GM23338 (cell line): ENCODE data around the gene ABHD17B. TPM values are rescaled to one million over a fixed set of nuclear protein-coding genes. Genes with fewer than 3 reads are reported as not detected.

Experiments
- ATAC-seq: fragments of 200-7000 bp; cut with Tn5 transposase; 3 replicates; pipeline ENCODE4 v1.9.1; 2020
- DNase-seq: peaks from one replicate; pipeline ENCODE4 v3.0.0-alpha.2; 2015; ENCODE audit warnings: low spot score
- H2AFZ ChIP-seq: fragments of 200-600 bp; sonication (generic); 2 replicates; pipeline ENCODE4 v1.8.0; 2016; ENCODE audit warnings: antibody characterized with exemption, mild to moderate bottlenecking, moderate library complexity
- H3F3A ChIP-seq: fragments of 200-600 bp; sonication (generic); replicated peaks from 2 replicates; pipeline ENCODE4 v1.8.0; 2017; ENCODE audit warnings: antibody characterized with exemption, mixed run types, low read depth
- H3K27ac ChIP-seq: fragments of 200-600 bp; sonication (generic); 2 replicates; pipeline ENCODE4 v1.6.1; 2016; ENCODE audit warnings: low read depth
- H3K27me3 ChIP-seq: fragments of 200-600 bp; sonication (generic); 2 replicates; pipeline ENCODE4 v1.8.0; 2016; ENCODE audit warnings: mild to moderate bottlenecking, mixed run types, moderate library complexity; ENCODE audit not compliant: insufficient read depth
- H3K36me3 ChIP-seq: fragments of 200-600 bp; sonication (generic); 2 replicates; pipeline ENCODE4 v1.8.0; 2016; ENCODE audit warnings: mild to moderate bottlenecking; ENCODE audit not compliant: insufficient read depth
- H3K4me1 ChIP-seq: fragments of 200-600 bp; sonication (generic); 2 replicates; pipeline ENCODE4 v1.8.0; 2016; ENCODE audit warnings: mild to moderate bottlenecking, moderate library complexity; ENCODE audit not compliant: insufficient read depth
- H3K4me2 ChIP-seq: fragments of 200-600 bp; sonication (generic); 2 replicates; pipeline ENCODE4 v1.7.1; 2017; ENCODE audit warnings: mixed run types
- H3K4me3 ChIP-seq: fragments of 200-600 bp; sonication (generic); 2 replicates; pipeline ENCODE4 v1.6.1; 2016; ENCODE audit warnings: mixed run types
- H3K79me2 ChIP-seq: fragments of 200-600 bp; sonication (generic); replicated peaks from 2 replicates; pipeline ENCODE4 v1.8.0; 2017; ENCODE audit warnings: mild to moderate bottlenecking; ENCODE audit not compliant: insufficient read depth
- H3K9me2 ChIP-seq: fragments of 200-600 bp; sonication (generic); 2 replicates; pipeline ENCODE4 v1.8.0; 2017; ENCODE audit not compliant: insufficient read depth
- H4K20me1 ChIP-seq: fragments of 200-600 bp; sonication (generic); replicated peaks from 2 replicates; pipeline ENCODE4 v1.8.0; 2017; ENCODE audit warnings: mild to moderate bottlenecking; ENCODE audit not compliant: insufficient read depth
- H3K27ac Mint-ChIP-seq: 2 replicates; pipeline ENCODE4 v1.8.0; 2020; ENCODE audit warnings: inconsistent platforms, mild to moderate bottlenecking, moderate library complexity, mixed read lengths
- H3K27me3 Mint-ChIP-seq: 3 replicates; pipeline ENCODE4 v1.8.0; 2022; ENCODE audit warnings: low read depth, mild to moderate bottlenecking, moderate library complexity, mixed read lengths, inconsistent platforms; ENCODE audit not compliant: insufficient read depth, poor library complexity
- H3K36me3 Mint-ChIP-seq: 3 replicates; pipeline ENCODE4 v1.8.0; 2021; ENCODE audit warnings: low read depth, mild to moderate bottlenecking, inconsistent platforms, moderate library complexity, mixed read lengths
- H3K4me1 Mint-ChIP-seq: 3 replicates; pipeline ENCODE4 v1.8.0; 2020; ENCODE audit warnings: mild to moderate bottlenecking, inconsistent platforms, mixed read lengths
- H3K4me3 Mint-ChIP-seq: 3 replicates; pipeline ENCODE4 v1.8.0; 2021; ENCODE audit warnings: moderate library complexity, mild to moderate bottlenecking, inconsistent platforms, mixed read lengths
- H3K9me3 Mint-ChIP-seq: 3 replicates; pipeline ENCODE4 v1.8.0; 2020; ENCODE audit warnings: moderate library complexity, mild to moderate bottlenecking, inconsistent platforms, mixed read lengths
- CREB1 ChIP-seq: fragments of 250-450 bp; sonication (Bioruptor Pico); IDR thresholded peaks from 2 replicates; pipeline ENCODE4 v1.5.0; 2020; ENCODE audit warnings: low read depth, mild to moderate bottlenecking, moderate library complexity
- EZH2 ChIP-seq: fragments of 200-600 bp; sonication (generic); IDR thresholded peaks from one replicate; pipeline ENCODE4 v1.8.0; 2017; ENCODE audit warnings: antibody characterized with exemption, mild to moderate bottlenecking, low read depth; ENCODE audit not compliant: unreplicated experiment
- EZH2phosphoT487 ChIP-seq: fragments of 200-600 bp; sonication (generic); IDR thresholded peaks from one replicate; pipeline ENCODE4 v1.8.1; 2018; ENCODE audit warnings: antibody characterized with exemption; ENCODE audit not compliant: unreplicated experiment
- JUNB ChIP-seq: IDR thresholded peaks from one replicate; pipeline ENCODE4 v1.6.1; 2016; ENCODE audit warnings: antibody characterized with exemption; ENCODE audit not compliant: unreplicated experiment
- NANOG ChIP-seq: IDR thresholded peaks from 2 replicates; pipeline ENCODE4 v1.6.1; 2016; ENCODE audit warnings: antibody characterized with exemption, borderline replicate concordance
- POLR2AphosphoS5 ChIP-seq: IDR thresholded peaks from 2 replicates; pipeline ENCODE4 v1.6.1; 2016; ENCODE audit warnings: antibody characterized with exemption, low read depth
- STAT1 ChIP-seq: IDR thresholded peaks from one replicate; pipeline ENCODE4 v1.6.1; 2016; ENCODE audit warnings: antibody characterized with exemption; ENCODE audit not compliant: unreplicated experiment
- ZNF114 ChIP-seq: fragments of 250-450 bp; sonication (Bioruptor Pico); IDR thresholded peaks from 2 replicates; pipeline ENCODE4 v1.5.0; 2020; ENCODE audit warnings: mild to moderate bottlenecking, moderate library complexity
- ZNF331 ChIP-seq: fragments of 250-450 bp; sonication (Bioruptor Pico); IDR thresholded peaks from 2 replicates; pipeline ENCODE4 v1.5.0; 2020; ENCODE audit warnings: low read depth, mild to moderate bottlenecking, moderate library complexity
- polyA plus RNA-seq: library from polyadenylated mRNA; unstranded; fragments of >200 nt; fragmentation: Nextera tagmentation; extraction: Ambion mirVana; gene quantifications from 2 replicates; pipeline ENCODE4 v1.2.1, GENCODE V29; 2016
- total RNA-seq: library from RNA; depleted of rRNA; stranded (reverse); fragments of >200 nt; shearing (Covaris generic); gene quantifications from 2 replicates; pipeline ENCODE4 v1.2.3, GENCODE V29; 2014
- TF ChIP-seq, protein P1 (sequence below): IDR thresholded peaks from 2 replicates; pipeline ENCODE4 v1.6.1; 2016; ENCODE audit warnings: antibody characterized with exemption
- TF ChIP-seq, protein P2 (sequence below), 2 experiments: fragments of 200-600 bp in 1 of 2; sonication (generic) in 1 of 2; conservative IDR thresholded peaks; 2 replicates each; pipeline versions ENCODE4 v1.5.1 to v1.6.1; 2016 to 2017; ENCODE audit warnings: antibody characterized with exemption in 2 of 2, low read depth in 2 of 2, mild to moderate bottlenecking in 2 of 2, moderate library complexity in 1 of 2
- TF ChIP-seq, protein P3 (sequence below): IDR thresholded peaks from one replicate; pipeline ENCODE4 v1.6.1; 2018; ENCODE audit warnings: antibody characterized with exemption; ENCODE audit not compliant: unreplicated experiment
- TF ChIP-seq, protein P4 (sequence below): fragments of 250-450 bp; sonication (Bioruptor Pico); IDR thresholded peaks from 2 replicates; pipeline ENCODE4 v1.5.0; 2020; ENCODE audit warnings: mild to moderate bottlenecking, moderate library complexity

ABHD17B gene
- total and polyA plus RNA-seq, 2 experiments from 2014 or later: 32.2 to 112 TPM

DNA sequence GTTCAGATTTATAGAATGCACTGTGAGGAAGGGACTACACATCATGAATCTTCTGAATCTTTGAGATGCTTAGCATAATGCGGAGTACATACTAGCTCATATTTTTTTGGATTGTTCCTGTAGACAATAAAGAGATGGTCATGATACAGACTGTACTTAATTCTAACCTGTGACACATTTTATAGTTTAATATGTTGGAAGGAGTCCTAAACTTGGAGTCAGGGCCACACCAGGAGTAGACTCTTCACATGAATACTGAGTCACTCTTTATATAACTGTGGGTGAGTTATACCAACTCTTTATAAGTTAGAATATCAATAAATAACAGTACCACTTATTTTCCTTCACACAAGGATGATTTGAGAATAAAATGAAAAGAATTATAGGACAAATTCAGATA lies 17.4 kb upstream of the ABHD17B start:
- peaks cover 38% of the 10 kb centered on the region for H3K4me1 ChIP-seq
- TF ChIP-seq STAT1 (no peak), CREB1 (CRISPR knock-in tag) (no peak), ZNF331 (no peak), ZNF114 (no peak), EZH2phosphoT487 (no peak), POLR2AphosphoS5 (no peak), NANOG (no peak), JUNB (no peak), EZH2 (no peak)
- TF ChIP-seq, protein P1, sequence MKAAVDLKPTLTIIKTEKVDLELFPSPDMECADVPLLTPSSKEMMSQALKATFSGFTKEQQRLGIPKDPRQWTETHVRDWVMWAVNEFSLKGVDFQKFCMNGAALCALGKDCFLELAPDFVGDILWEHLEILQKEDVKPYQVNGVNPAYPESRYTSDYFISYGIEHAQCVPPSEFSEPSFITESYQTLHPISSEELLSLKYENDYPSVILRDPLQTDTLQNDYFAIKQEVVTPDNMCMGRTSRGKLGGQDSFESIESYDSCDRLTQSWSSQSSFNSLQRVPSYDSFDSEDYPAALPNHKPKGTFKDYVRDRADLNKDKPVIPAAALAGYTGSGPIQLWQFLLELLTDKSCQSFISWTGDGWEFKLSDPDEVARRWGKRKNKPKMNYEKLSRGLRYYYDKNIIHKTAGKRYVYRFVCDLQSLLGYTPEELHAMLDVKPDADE: no peak
- TF ChIP-seq, protein P2, sequence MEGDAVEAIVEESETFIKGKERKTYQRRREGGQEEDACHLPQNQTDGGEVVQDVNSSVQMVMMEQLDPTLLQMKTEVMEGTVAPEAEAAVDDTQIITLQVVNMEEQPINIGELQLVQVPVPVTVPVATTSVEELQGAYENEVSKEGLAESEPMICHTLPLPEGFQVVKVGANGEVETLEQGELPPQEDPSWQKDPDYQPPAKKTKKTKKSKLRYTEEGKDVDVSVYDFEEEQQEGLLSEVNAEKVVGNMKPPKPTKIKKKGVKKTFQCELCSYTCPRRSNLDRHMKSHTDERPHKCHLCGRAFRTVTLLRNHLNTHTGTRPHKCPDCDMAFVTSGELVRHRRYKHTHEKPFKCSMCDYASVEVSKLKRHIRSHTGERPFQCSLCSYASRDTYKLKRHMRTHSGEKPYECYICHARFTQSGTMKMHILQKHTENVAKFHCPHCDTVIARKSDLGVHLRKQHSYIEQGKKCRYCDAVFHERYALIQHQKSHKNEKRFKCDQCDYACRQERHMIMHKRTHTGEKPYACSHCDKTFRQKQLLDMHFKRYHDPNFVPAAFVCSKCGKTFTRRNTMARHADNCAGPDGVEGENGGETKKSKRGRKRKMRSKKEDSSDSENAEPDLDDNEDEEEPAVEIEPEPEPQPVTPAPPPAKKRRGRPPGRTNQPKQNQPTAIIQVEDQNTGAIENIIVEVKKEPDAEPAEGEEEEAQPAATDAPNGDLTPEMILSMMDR (conservative IDR thresholded peaks at IDR 0.05; ENCODE audit: low read depth in 2 of 2): no peak
- TF ChIP-seq, protein P3, sequence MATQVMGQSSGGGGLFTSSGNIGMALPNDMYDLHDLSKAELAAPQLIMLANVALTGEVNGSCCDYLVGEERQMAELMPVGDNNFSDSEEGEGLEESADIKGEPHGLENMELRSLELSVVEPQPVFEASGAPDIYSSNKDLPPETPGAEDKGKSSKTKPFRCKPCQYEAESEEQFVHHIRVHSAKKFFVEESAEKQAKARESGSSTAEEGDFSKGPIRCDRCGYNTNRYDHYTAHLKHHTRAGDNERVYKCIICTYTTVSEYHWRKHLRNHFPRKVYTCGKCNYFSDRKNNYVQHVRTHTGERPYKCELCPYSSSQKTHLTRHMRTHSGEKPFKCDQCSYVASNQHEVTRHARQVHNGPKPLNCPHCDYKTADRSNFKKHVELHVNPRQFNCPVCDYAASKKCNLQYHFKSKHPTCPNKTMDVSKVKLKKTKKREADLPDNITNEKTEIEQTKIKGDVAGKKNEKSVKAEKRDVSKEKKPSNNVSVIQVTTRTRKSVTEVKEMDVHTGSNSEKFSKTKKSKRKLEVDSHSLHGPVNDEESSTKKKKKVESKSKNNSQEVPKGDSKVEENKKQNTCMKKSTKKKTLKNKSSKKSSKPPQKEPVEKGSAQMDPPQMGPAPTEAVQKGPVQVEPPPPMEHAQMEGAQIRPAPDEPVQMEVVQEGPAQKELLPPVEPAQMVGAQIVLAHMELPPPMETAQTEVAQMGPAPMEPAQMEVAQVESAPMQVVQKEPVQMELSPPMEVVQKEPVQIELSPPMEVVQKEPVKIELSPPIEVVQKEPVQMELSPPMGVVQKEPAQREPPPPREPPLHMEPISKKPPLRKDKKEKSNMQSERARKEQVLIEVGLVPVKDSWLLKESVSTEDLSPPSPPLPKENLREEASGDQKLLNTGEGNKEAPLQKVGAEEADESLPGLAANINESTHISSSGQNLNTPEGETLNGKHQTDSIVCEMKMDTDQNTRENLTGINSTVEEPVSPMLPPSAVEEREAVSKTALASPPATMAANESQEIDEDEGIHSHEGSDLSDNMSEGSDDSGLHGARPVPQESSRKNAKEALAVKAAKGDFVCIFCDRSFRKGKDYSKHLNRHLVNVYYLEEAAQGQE: no peak
- TF ChIP-seq, protein P4, sequence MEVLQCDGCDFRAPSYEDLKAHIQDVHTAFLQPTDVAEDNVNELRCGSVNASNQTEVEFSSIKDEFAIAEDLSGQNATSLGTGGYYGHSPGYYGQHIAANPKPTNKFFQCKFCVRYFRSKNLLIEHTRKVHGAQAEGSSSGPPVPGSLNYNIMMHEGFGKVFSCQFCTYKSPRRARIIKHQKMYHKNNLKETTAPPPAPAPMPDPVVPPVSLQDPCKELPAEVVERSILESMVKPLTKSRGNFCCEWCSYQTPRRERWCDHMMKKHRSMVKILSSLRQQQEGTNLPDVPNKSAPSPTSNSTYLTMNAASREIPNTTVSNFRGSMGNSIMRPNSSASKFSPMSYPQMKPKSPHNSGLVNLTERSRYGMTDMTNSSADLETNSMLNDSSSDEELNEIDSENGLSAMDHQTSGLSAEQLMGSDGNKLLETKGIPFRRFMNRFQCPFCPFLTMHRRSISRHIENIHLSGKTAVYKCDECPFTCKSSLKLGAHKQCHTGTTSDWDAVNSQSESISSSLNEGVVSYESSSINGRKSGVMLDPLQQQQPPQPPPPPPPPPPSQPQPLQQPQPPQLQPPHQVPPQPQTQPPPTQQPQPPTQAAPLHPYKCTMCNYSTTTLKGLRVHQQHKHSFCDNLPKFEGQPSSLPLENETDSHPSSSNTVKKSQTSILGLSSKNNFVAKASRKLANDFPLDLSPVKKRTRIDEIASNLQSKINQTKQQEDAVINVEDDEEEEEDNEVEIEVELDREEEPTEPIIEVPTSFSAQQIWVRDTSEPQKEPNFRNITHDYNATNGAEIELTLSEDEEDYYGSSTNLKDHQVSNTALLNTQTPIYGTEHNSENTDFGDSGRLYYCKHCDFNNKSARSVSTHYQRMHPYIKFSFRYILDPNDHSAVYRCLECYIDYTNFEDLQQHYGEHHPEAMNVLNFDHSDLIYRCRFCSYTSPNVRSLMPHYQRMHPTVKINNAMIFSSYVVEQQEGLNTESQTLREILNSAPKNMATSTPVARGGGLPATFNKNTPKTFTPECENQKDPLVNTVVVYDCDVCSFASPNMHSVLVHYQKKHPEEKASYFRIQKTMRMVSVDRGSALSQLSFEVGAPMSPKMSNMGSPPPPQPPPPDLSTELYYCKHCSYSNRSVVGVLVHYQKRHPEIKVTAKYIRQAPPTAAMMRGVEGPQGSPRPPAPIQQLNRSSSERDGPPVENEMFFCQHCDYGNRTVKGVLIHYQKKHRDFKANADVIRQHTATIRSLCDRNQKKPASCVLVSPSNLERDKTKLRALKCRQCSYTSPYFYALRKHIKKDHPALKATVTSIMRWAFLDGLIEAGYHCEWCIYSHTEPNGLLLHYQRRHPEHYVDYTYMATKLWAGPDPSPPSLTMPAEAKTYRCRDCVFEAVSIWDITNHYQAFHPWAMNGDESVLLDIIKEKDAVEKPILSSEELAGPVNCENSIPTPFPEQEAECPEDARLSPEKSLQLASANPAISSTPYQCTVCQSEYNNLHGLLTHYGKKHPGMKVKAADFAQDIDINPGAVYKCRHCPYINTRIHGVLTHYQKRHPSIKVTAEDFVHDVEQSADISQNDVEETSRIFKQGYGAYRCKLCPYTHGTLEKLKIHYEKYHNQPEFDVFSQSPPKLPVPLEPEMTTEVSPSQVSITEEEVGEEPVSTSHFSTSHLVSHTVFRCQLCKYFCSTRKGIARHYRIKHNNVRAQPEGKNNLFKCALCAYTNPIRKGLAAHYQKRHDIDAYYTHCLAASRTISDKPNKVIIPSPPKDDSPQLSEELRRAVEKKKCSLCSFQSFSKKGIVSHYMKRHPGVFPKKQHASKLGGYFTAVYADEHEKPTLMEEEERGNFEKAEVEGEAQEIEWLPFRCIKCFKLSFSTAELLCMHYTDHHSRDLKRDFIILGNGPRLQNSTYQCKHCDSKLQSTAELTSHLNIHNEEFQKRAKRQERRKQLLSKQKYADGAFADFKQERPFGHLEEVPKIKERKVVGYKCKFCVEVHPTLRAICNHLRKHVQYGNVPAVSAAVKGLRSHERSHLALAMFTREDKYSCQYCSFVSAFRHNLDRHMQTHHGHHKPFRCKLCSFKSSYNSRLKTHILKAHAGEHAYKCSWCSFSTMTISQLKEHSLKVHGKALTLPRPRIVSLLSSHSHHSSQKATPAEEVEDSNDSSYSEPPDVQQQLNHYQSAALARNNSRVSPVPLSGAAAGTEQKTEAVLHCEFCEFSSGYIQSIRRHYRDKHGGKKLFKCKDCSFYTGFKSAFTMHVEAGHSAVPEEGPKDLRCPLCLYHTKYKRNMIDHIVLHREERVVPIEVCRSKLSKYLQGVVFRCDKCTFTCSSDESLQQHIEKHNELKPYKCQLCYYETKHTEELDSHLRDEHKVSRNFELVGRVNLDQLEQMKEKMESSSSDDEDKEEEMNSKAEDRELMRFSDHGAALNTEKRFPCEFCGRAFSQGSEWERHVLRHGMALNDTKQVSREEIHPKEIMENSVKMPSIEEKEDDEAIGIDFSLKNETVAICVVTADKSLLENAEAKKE: no peak
- H3K4me2 ChIP-seq: no peak overlapping the region
- H2AFZ ChIP-seq: no peak overlapping the region
- ATAC-seq (no peak), DNase-seq (no peak)
- no peaks in the 10 kb centered on the region for H4K20me1 ChIP-seq
- H3K79me2 ChIP-seq: peaks cover 94% of the 10 kb centered on the region
- no peak overlapping the region for H3K27ac ChIP-seq
- H3K27me3 ChIP-seq: no peaks in the 10 kb centered on the region
- H3K4me3 Mint-ChIP-seq: no peak overlapping the region
- peaks cover 33% of the 10 kb centered on the region for H3K4me1 Mint-ChIP-seq
- no peaks in the 10 kb centered on the region for H3K27me3 Mint-ChIP-seq
- H3K36me3 ChIP-seq: no peaks in the 10 kb centered on the region
- H3K4me3 ChIP-seq: no peak overlapping the region
- H3K27ac Mint-ChIP-seq: no peak overlapping the region; the same call in 1 of the 2 replicates
- no peaks in the 10 kb centered on the region for H3K9me3 Mint-ChIP-seq
- peaks cover 8% of the 10 kb centered on the region for H3K36me3 Mint-ChIP-seq
- no peaks in the 10 kb centered on the region for H3K9me2 ChIP-seq
- H3F3A ChIP-seq: no peaks in the 10 kb centered on the region
